ENCODE results near the gene ARHGEF28. TPM values are rescaled to one million over a fixed set of nuclear protein-coding genes. Genes with fewer than 3 reads are reported as not detected.

The ARHGEF28 gene
- total and polyA plus RNA-seq, 5 donors = 1.1 to 1.7 (median 1.4) TPM

Other genes with a start within 250 kb of the ARHGEF28 start
- gene FOXD1, start 177.4 kb upstream of the ARHGEF28 start, total RNA-seq = not detected
- gene FOXD1, start 177.4 kb upstream of the ARHGEF28 start, polyA plus RNA-seq = 0.14 TPM
- gene BTF3, start 127.8 kb upstream of the ARHGEF28 start, total RNA-seq = 100 to 1,000 TPM; 380 to 468 (median 414) TPM
- gene BTF3, start 127.8 kb upstream of the ARHGEF28 start, polyA plus RNA-seq = 530 TPM
- gene ANKRA2, start 60.6 kb upstream of the ARHGEF28 start, total RNA-seq = 10 to 100 TPM; 13.3 to 16.5 (median 15.1) TPM
- 15.4 TPM for gene ANKRA2, start 60.6 kb upstream of the ARHGEF28 start, polyA plus RNA-seq
- 10 to 100 TPM in 3 of 4 donors, 1 to 10 TPM in 1; 9.1 to 13.4 (median 11.7) TPM for gene UTP15, start 60.5 kb upstream of the ARHGEF28 start, total RNA-seq
- gene UTP15, start 60.5 kb upstream of the ARHGEF28 start, polyA plus RNA-seq = 3.4 TPM

Measured in right cardiac atrium (tissue), 5 donors.